Measurements from ENCODE around the gene IRGQ. TPM values are rescaled to one million over a fixed set of nuclear protein-coding genes. Genes with fewer than 3 reads are reported as not detected.
A peak's percentile ranks its signal among the peaks of the same experiment; 100 is the strongest.

IRGQ gene
- total RNA-seq, 1 experiment from 2014 or later = 24.1 TPM

GRCh38 chr19:43638995-43639518 lies 43.1 kb upstream of the IRGQ start:
- Histone ChIP-seq H3K4me1 (ENCODE audit: insufficient read depth, low read length) (peaks cover 4% of the 10 kb centered on the region; the same call in 1 of the 2 replicates), H3K18ac (ENCODE audit: insufficient read length, low read depth, low read length) (no peak overlapping the region), H3K23ac (ENCODE audit: insufficient read length, low read depth, low read length) (no peak overlapping the region), H2BK12ac (ENCODE audit: insufficient read length, low read depth, low read length) (no peak overlapping the region), H2BK15ac (ENCODE audit: low read depth, low read length) (no peak overlapping the region; the same call in 1 of the 2 replicates), H3K4me2 (ENCODE audit: insufficient read depth, insufficient read length, low read length) (peak overlapping the region; percentile 96), H2BK20ac (ENCODE audit: low read depth, low read length, poor library complexity, severe bottlenecking) (no peak overlapping the region), H4K91ac (ENCODE audit: insufficient read length, low read depth, low read length) (no peak overlapping the region), H3K4ac (ENCODE audit: low read depth, low read length) (no peak overlapping the region), H3K23me2 (ENCODE audit: insufficient read length, low read depth, low read length, poor library complexity, severe bottlenecking) (peaks cover 24% of the 10 kb centered on the region), H4K8ac (replicated peaks; ENCODE audit: insufficient read length, low read depth, low read length) (no peak overlapping the region), H3T11ph (ENCODE audit: low read length) (no peak overlapping the region), H2BK5ac (ENCODE audit: insufficient read length, low read length) (no peak overlapping the region), H2AFZ (ENCODE audit: low read length) (no peak overlapping the region), H3K9ac (ENCODE audit: extremely low read depth, insufficient read length, low read length) (peak overlapping the region; percentile 52), H4K5ac (ENCODE audit: insufficient read length, low read depth, low read length) (no peak overlapping the region), H3K56ac (ENCODE audit: insufficient read length, low read depth, low read length) (no peak overlapping the region), H3K79me1 (ENCODE audit: insufficient read depth, low read depth, low read length, poor library complexity, severe bottlenecking) (no peaks in the 10 kb centered on the region), H2BK120ac (ENCODE audit: low read depth, low read length, poor library complexity, severe bottlenecking) (no peak overlapping the region), H3K27me3 (ENCODE audit: insufficient read depth, low read length) (peaks cover 24% of the 10 kb centered on the region; the same call in 1 of the 2 replicates), H4K20me1 (ENCODE audit: control insufficient read depth, insufficient read depth, insufficient read length) (no peaks in the 10 kb centered on the region), H2AK5ac (ENCODE audit: insufficient read length, low read length) (no peak overlapping the region), H3K27ac (ENCODE audit: insufficient read length, low read depth, low read length) (no peak overlapping the region), H3K14ac (ENCODE audit: insufficient read depth, low read length) (peak overlapping the region; percentile 60; the same call in 1 of the 2 replicates), H3K9me3 (ENCODE audit: control insufficient read depth, low read depth, low read length) (no peaks in the 10 kb centered on the region), H3K79me2 (ENCODE audit: insufficient read depth, low read length) (no peaks in the 10 kb centered on the region)
- peaks cover 72% of the 10 kb centered on the region for H3K27me3 Mint-ChIP-seq (ENCODE audit: low read depth)
- peaks cover 0 to 2% of the 10 kb centered on the region in 2 experiments; a peak in 2 of 5 replicates for H3K9me3 Mint-ChIP-seq
- H3K4me1 Mint-ChIP-seq = peaks cover 22 to 46% of the 10 kb centered on the region in 2 experiments
- WGBS (ENCODE audit: extremely low coverage, insufficient read length, low lambda C conversion rate) = no CpG with 5 or more reads among the region's 18 CpGs
- TF ChIP-seq CTCF (conservative IDR thresholded peaks at IDR 0.05) = no peak
- no peak for DNase-seq
- peaks cover 0 to 5% (median 0%) of the 10 kb centered on the region in 3 experiments; a peak in 2 of 7 replicates for H3K36me3 Mint-ChIP-seq (ENCODE audit: insufficient read depth in 1 of 3, low read depth in 3 of 3)
- peak overlapping the region; percentile 72 to 95 for H3K4me3 Mint-ChIP-seq
- no peak overlapping the region; a peak in 1 of 7 replicates for H3K27ac Mint-ChIP-seq
